Activated B cell treated with CpG ODN at 0.5 μM for 24 hours (primary cell): ENCODE measurements around the gene CDX1. TPM values are rescaled to one million over a fixed set of nuclear protein-coding genes. Genes with fewer than 3 reads are reported as not detected.

ENCODE experiments used
- ATAC-seq: fragments of 200-7000 bp; cut with Tn5 transposase; one replicate; pipeline ENCODE4 v1.10.0; 2021; ENCODE audit warnings: low read depth, mild to moderate bottlenecking, moderate library complexity
- CTCF ChIA-PET: fragments of 350-600 bp; sonication (Branson Sonifier 250); formaldehyde crosslinking; loops from one replicate; lab custom pipeline; 2021; ENCODE audit warnings: antibody characterized with exemption; lab: Charles Lee
- POLR2A ChIA-PET: fragments of 350-600 bp; sonication (Branson Sonifier 250); formaldehyde crosslinking; loops from one replicate; lab custom pipeline; 2021; ENCODE audit warnings: antibody characterized with exemption; lab: Charles Lee
- DNase-seq: peaks from one replicate; pipeline ENCODE4 v3.0.0; 2022
- H3K27ac Mint-ChIP-seq: one replicate; pipeline ENCODE4 v1.8.0; 2020; ENCODE audit warnings: mixed read lengths
- H3K27me3 Mint-ChIP-seq: one replicate; pipeline ENCODE4 v1.8.0; 2021; ENCODE audit warnings: mixed read lengths
- H3K36me3 Mint-ChIP-seq: one replicate; pipeline ENCODE4 v1.8.0; 2021; ENCODE audit warnings: low read depth, mixed read lengths
- H3K4me1 Mint-ChIP-seq: one replicate; pipeline ENCODE4 v1.8.0; 2021; ENCODE audit warnings: mixed read lengths
- H3K4me3 Mint-ChIP-seq: one replicate; pipeline ENCODE4 v1.8.0; 2020; ENCODE audit warnings: mild to moderate bottlenecking, mixed read lengths
- H3K9me3 Mint-ChIP-seq: one replicate; pipeline ENCODE4 v1.8.0; 2020; ENCODE audit warnings: mixed read lengths
- intact Hi-C: fragments of 100-400 bp; cut with micrococcal nuclease; formaldehyde crosslinking; loops from one replicate; pipeline ENCODE4 v1.15.1; 2024
- total RNA-seq: library from RNA; stranded (reverse); gene quantifications from 2 replicates; pipeline ENCODE4 v1.2.3, GENCODE V29; 2022
- TF ChIP-seq, protein P1 (sequence below): fragments of 200-600 bp; IDR thresholded peaks from one replicate; pipeline ENCODE4 v1.8.0; 2022; ENCODE audit warnings: antibody characterized with exemption, mild to moderate bottlenecking

CDX1 gene
- total RNA-seq, 1 donor from 2014 or later = not detected

DNA sequence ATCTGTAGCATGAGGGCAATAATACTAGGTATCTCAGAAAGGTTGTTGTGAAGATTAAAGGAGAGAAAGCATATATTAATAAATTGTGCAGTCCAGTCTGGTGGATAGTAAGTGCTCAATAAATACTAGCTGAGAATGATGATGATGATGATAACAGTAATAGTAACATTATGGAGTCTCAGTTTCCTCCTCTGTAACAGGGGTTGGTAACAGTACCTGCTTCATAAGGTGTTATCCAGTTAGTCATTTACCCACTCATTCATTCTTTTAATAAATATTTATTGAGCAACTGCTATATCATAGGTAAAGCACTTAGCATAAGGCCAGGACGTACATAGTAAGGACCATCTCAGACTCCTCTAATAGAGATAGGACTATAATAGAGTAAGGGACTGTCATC is 30.9 kb downstream of the CDX1 start:
- H3K27me3 Mint-ChIP-seq = peaks cover 13% of the 10 kb centered on the region
- no peak overlapping the region for H3K27ac Mint-ChIP-seq
- TF ChIP-seq, protein P1, sequence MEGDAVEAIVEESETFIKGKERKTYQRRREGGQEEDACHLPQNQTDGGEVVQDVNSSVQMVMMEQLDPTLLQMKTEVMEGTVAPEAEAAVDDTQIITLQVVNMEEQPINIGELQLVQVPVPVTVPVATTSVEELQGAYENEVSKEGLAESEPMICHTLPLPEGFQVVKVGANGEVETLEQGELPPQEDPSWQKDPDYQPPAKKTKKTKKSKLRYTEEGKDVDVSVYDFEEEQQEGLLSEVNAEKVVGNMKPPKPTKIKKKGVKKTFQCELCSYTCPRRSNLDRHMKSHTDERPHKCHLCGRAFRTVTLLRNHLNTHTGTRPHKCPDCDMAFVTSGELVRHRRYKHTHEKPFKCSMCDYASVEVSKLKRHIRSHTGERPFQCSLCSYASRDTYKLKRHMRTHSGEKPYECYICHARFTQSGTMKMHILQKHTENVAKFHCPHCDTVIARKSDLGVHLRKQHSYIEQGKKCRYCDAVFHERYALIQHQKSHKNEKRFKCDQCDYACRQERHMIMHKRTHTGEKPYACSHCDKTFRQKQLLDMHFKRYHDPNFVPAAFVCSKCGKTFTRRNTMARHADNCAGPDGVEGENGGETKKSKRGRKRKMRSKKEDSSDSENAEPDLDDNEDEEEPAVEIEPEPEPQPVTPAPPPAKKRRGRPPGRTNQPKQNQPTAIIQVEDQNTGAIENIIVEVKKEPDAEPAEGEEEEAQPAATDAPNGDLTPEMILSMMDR = no peak
- POLR2A ChIA-PET = no interaction called here
- intact Hi-C loops = no loop called here
- H3K36me3 Mint-ChIP-seq = no peaks in the 10 kb centered on the region
- H3K4me3 Mint-ChIP-seq = no peak overlapping the region
- H3K9me3 Mint-ChIP-seq = no peaks in the 10 kb centered on the region
- CTCF ChIA-PET = no interaction called here
- DNase-seq (no peak), ATAC-seq (no peak)
- no peaks in the 10 kb centered on the region for H3K4me1 Mint-ChIP-seq

- ATAC-seq = no peak
Observed at GRCh38 chr5:150202501-150202900, 35.9 kb downstream of the CDX1 start.

DNA sequence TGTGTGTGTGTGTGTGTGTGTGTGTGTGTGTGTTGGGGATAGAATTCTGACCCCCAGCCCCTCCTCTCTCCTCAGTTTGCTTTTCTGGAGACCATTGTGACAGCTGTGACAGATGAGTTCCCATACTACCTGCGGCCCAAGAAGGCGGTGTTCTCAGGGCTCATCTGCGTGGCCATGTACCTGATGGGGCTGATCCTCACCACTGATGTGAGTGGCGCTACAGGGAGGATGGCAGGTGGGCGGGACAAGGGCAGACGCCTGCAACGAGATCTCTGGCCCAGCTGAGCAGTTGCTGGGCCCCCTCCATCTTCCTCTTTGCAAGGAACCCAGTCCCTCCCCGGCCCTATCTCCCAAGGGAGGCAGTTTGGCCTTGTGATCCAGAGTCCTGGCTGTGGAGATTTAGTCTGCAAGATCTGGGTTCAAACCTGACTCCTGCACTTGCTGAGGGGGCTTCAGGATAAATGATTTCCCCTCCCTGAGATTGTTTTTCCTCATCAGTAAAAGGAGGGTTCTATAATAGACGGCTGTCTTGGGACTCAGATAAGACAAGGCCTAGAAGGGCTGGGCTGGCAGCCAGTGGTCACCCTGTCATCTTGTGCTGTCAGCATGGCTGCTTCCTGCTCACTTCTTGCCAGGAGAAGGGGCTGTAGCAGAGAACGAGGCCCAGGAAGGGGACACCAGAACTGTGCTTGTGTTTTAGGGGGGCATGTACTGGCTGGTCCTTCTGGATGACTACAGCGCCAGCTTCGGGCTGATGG is 37.4 kb downstream of the CDX1 start:
- H3K4me3 Mint-ChIP-seq = no peak overlapping the region
- peaks cover 5% of the 10 kb centered on the region for H3K4me1 Mint-ChIP-seq
- no peaks in the 10 kb centered on the region for H3K36me3 Mint-ChIP-seq
- H3K27me3 Mint-ChIP-seq = peaks cover 19% of the 10 kb centered on the region
- no peak overlapping the region for H3K27ac Mint-ChIP-seq
- TF ChIP-seq, protein P1 = no peak
- CTCF ChIA-PET = no interaction called here
- intact Hi-C loops = no loop called here
- DNase-seq (no peak), ATAC-seq (no peak)
- POLR2A ChIA-PET = no interaction called here
- no peaks in the 10 kb centered on the region for H3K9me3 Mint-ChIP-seq

More at GRCh38 chr5:150202501-150202900, 35.9 kb downstream of the CDX1 start:
- CTCF ChIA-PET = no interaction called here
- Mint-ChIP-seq H3K27me3 (peaks cover 7% of the 10 kb centered on the region), H3K4me3 (no peak overlapping the region), H3K27ac (no peak overlapping the region), H3K9me3 (no peaks in the 10 kb centered on the region), H3K4me1 (no peaks in the 10 kb centered on the region), H3K36me3 (no peaks in the 10 kb centered on the region)
- POLR2A ChIA-PET = no interaction called here
- TF ChIP-seq, protein P1 = no peak
- intact Hi-C loops = no loop called here
- no peak for DNase-seq

DNA sequence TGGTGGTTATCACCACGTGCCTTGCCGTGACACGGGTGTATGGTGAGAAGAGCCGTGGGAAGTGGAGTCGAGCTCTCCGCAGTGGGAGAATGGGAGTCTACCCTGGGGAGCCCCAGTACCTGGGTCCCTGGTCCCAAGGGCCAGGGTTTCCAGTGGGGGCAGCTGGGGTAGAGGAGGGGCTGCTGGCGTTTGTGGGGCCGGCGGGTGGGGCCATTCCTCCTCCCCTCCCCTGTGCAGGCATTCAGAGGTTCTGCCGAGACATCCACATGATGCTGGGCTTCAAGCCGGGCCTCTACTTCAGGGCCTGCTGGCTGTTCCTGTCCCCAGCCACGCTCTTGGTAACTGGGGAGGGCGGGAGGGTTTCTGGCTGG is 38.0 kb downstream of the CDX1 start:
- H3K4me1 Mint-ChIP-seq = peaks cover 9% of the 10 kb centered on the region
- H3K27me3 Mint-ChIP-seq = peaks cover 22% of the 10 kb centered on the region
- no peaks in the 10 kb centered on the region for H3K9me3 Mint-ChIP-seq
- no peaks in the 10 kb centered on the region for H3K36me3 Mint-ChIP-seq
- DNase-seq = no peak
- H3K4me3 Mint-ChIP-seq = no peak overlapping the region
- intact Hi-C loops = no loop called here
- ChIA-PET POLR2A (no interaction called here), CTCF (no interaction called here)
- H3K27ac Mint-ChIP-seq = no peak overlapping the region
- TF ChIP-seq, protein P1 = no peak
- ATAC-seq = no peak

DNA sequence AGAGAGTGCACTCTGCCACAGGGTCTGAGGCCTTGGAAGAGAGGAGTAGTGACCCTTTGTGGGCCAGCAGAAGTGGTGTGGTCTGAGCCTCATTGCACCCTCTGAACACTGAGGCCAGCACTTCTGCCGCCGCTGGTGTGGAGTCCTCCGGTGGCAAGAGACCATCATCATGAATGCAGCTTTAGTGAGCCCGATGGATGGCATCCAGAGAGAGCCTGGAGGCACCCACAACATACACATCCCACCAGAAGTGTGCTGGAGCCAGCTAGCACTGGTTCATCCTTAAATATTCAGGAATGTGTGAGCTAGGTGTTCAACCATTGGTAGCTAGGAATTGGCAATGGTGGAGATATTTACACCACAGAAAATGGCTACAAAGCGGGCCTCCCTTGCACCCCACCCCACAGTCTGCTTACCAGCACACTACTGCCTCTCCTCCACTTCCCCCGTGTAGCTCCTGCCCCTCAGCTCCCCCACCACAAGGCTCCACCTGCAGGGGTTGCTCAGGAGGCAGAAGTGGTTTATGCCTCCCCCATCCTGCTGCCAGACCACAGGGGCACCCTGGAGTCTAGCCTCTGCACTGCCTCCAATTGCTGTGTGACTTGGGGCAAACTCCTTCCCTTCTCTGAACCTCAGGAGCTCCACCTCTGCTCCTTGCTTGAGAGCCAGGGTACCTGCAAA is 39.7 kb downstream of the CDX1 start:
- intact Hi-C loops = no loop called here
- H3K27me3 Mint-ChIP-seq = peaks cover 28% of the 10 kb centered on the region
- no peak for DNase-seq
- ChIA-PET CTCF (no interaction called here), POLR2A (no interaction called here)
- ATAC-seq = no peak
- no peaks in the 10 kb centered on the region for H3K9me3 Mint-ChIP-seq
- peaks cover 9% of the 10 kb centered on the region for H3K4me1 Mint-ChIP-seq
- no peaks in the 10 kb centered on the region for H3K36me3 Mint-ChIP-seq
- TF ChIP-seq, protein P1 = no peak
- H3K27ac Mint-ChIP-seq = no peak overlapping the region
- no peak overlapping the region for H3K4me3 Mint-ChIP-seq
